GM12875 (cell line): ENCODE measurements around the gene PPFIA4.
"Not testable (repeated sequence)": the region's sequence is repeated elsewhere in the genome, so short reads cannot be mapped to it uniquely, and the experiment has no call there.

Experiments
- H3K4me3 ChIP-seq: one replicate; pipeline ENCODE4 v1.5.1; 2011; ENCODE audit warnings: low read depth, low read length, control low read depth
- CTCF ChIP-seq: IDR thresholded peaks from 2 replicates; pipeline ENCODE4 v1.5.1; 2011; ENCODE audit warnings: low read depth, mild to moderate bottlenecking, control low read depth, inconsistent platforms, low read length, moderate library complexity, borderline replicate concordance; ENCODE audit not compliant: insufficient read depth

The PPFIA4 gene

GRCh38 chr1:203026031-203026665 lies at the start of gene PPFIA4:
Gene PPFIA4, plus strand, starts transcription at chr1:203026491. Its CDS starts 12,518 bp downstream, at chr1:203039009.
- peak within 1 kb of the TSS; percentile 58 for H3K4me3 ChIP-seq
- TF ChIP-seq CTCF: no peak

- no peak for TF ChIP-seq CTCF
- H3K4me3 ChIP-seq: no peak overlapping the region
These were observed 49.7 kb upstream of the PPFIA4 start for GRCh38 chr1:202976633-202977032.

- no peak overlapping the region for H3K4me3 ChIP-seq
- TF ChIP-seq CTCF: no peak
These were observed 46.8 kb upstream of the PPFIA4 start for GRCh38 chr1:202979459-202979858.

GRCh38 chr1:202981939-202982338 lies 44.4 kb upstream of the PPFIA4 start:
- TF ChIP-seq CTCF: no peak
- H3K4me3 ChIP-seq: no peak overlapping the region

- no peak for TF ChIP-seq CTCF
- H3K4me3 ChIP-seq: no peak overlapping the region
These were observed 43.4 kb upstream of the PPFIA4 start for GRCh38 chr1:202982715-202983430.

GRCh38 chr1:202986120-202986519 lies 40.2 kb upstream of the PPFIA4 start:
- H3K4me3 ChIP-seq: not testable (repeated sequence)

- no peak overlapping the region for H3K4me3 ChIP-seq
- TF ChIP-seq CTCF: no peak
These were observed 39.0 kb upstream of the PPFIA4 start for GRCh38 chr1:202987255-202987654.
